GM19240 (cell line): ENCODE data around the gene OPTC.

Experiments
- DNase-seq: peaks from one replicate; pipeline ENCODE4 v3.0.0; 2011; ENCODE audit warnings: low spot score; ENCODE audit not compliant: insufficient read length

Gene OPTC

DNA sequence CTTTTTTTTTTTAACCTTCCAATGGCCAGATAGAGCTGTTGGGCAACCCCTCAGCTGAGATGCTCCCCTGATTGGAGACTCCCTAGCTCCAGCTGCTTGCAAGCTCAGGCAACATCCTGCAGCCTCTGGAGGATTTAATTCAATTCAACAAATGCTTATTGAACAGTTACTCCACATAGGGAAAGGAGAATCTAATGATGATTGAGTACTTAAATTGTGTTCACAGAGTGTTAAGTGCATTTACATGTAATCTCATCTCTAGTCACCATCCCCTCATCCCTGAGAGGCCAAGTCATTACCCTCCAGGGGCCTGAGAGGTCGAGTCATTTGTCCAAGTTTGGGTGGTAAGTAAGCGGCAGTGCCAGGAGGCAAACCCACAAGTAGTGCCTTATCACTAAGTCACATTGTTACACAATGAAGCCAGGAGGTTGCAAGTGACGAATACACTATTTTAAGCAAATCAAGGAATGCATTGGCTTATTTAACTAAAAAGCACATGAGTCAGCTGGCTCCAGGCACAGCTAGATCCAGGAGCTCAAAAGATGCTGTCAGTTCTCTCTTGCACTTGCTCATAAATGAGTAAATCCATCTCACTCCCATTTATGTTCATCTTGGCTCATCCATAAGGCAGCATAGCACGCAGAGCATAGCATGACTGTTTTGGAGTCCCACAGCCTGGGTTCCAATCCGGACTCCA lies 64.3 kb downstream of the OPTC start:
- no peak for DNase-seq
